HL-60 (cell line): ENCODE measurements around the gene ADAMTS2.

ENCODE experiments used
- DNase-seq, 2 experiments: peaks; one replicate each; pipeline ENCODE4 v3.0.0-alpha.2; 2010 to 2020; ENCODE audit warnings: low read depth in 1 of 2, low spot score in 1 of 2
- H3K27ac ChIP-seq: fragments of 250-450 bp; sonication (Bioruptor Pico); replicated peaks from 2 replicates; pipeline ENCODE4 v1.5.1; 2020; ENCODE audit warnings: mild to moderate bottlenecking, moderate library complexity
- H3K27me3 ChIP-seq: fragments of 250-450 bp; sonication (Bioruptor Pico); 2 replicates; pipeline ENCODE4 v1.5.1; 2021; ENCODE audit warnings: mild to moderate bottlenecking, moderate library complexity; ENCODE audit not compliant: insufficient read depth, poor library complexity, severe bottlenecking
- H3K4me3 ChIP-seq: replicated peaks from 2 replicates; pipeline ENCODE4 v1.5.1; 2011; ENCODE audit warnings: mild to moderate bottlenecking, control low read depth, low read length; ENCODE audit not compliant: insufficient read depth
- CTCF ChIP-seq: IDR thresholded peaks from one replicate; pipeline ENCODE4 v1.5.1; 2011; ENCODE audit warnings: low read length, control low read depth, inconsistent platforms; ENCODE audit not compliant: insufficient read depth
- GABPA ChIP-seq: IDR thresholded peaks from 2 replicates; pipeline ENCODE4 v1.6.1; 2012; ENCODE audit warnings: low read depth
- POLR2AphosphoS5 ChIP-seq: IDR thresholded peaks from 2 replicates; pipeline ENCODE4 v1.6.1; 2012; ENCODE audit warnings: low read depth
- REST ChIP-seq: IDR thresholded peaks from 2 replicates; pipeline ENCODE4 v1.6.1; 2012; ENCODE audit warnings: low read depth; ENCODE audit not compliant: insufficient replicate concordance
- SPI1 ChIP-seq: IDR thresholded peaks from 2 replicates; pipeline ENCODE4 v1.6.1; 2012; ENCODE audit warnings: low read depth, mild to moderate bottlenecking, borderline replicate concordance

Gene ADAMTS2

DNA sequence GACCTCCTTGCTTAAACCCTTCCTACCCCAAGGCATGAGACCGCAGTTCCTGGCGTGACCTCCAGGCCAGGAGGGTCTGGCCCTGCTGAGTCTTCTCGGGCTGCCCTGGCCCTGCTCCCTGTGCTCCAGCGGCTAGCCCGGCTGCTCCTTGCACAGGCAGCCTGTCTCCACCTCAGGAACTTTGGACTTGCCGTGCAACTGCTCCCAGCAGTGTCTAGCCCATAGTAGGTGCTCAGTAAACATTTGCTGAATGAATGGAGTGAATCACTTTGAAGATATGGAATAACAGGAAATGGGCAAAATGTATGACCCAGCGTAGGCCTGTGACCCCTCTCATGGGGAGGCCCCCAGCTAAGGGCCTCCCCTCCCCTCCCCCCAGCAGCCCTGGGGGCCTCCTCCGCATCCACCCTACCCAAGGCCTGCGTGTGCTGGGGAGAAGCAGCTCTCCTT is 158.0 kb downstream of the ADAMTS2 start:
- no peak overlapping the region for H3K4me3 ChIP-seq
- no peak for DNase-seq
- H3K27me3 ChIP-seq = no peaks in the 10 kb centered on the region
- TF ChIP-seq GABPA = no peak
- TF ChIP-seq POLR2AphosphoS5 = no peak
- no peak for TF ChIP-seq CTCF
- no peak for TF ChIP-seq REST
- TF ChIP-seq SPI1 = no peak
- H3K27ac ChIP-seq = no peak overlapping the region

DNA sequence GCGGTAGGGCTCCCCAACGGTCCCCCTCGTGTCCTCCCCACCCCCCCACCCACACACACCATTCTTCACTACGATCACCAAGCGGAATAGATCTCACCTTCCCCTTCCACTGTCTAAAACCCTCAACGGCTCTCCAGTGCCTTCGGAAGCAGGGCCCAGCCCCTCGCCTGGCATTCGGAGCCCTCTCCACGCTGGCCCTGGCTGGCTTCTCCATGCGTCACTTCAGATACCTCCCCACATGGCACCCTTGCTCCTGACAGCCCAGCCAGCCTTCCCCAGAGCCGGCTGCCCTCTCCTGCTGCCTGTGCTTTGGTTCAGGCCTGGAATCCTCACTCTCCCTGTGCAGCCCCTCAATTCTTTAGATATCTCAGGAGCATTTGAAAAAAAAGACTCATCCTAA is 158.5 kb downstream of the ADAMTS2 start:
- no peak overlapping the region for H3K4me3 ChIP-seq
- TF ChIP-seq GABPA (no peak), POLR2AphosphoS5 (no peak), SPI1 (no peak), CTCF (no peak), REST (no peak)

GRCh38 chr5:179185941-179186411 is 159.3 kb downstream of the ADAMTS2 start:
- DNase-seq = no peak
- H3K27me3 ChIP-seq = no peaks in the 10 kb centered on the region
- no peak overlapping the region for H3K27ac ChIP-seq
- TF ChIP-seq GABPA (no peak), SPI1 (no peak), POLR2AphosphoS5 (no peak), CTCF (no peak), REST (no peak)
- H3K4me3 ChIP-seq = no peak overlapping the region

More for the DNA sequence above, 158.5 kb downstream of the ADAMTS2 start:
- no peak for DNase-seq
- Histone ChIP-seq H3K27me3 (no peaks in the 10 kb centered on the region), H3K27ac (no peak overlapping the region)
